Right forelimb (tissue), 1 donor: ENCODE measurements around the gene LSMEM2.
"Not testable (repeated sequence)": the region's sequence is repeated elsewhere in the genome, so short reads cannot be mapped to it uniquely, and the experiment has no call there.

Source experiments
- DNase-seq: peaks from one replicate; pipeline ENCODE4 v3.0.0-alpha.2; 2018

Gene LSMEM2

DNA sequence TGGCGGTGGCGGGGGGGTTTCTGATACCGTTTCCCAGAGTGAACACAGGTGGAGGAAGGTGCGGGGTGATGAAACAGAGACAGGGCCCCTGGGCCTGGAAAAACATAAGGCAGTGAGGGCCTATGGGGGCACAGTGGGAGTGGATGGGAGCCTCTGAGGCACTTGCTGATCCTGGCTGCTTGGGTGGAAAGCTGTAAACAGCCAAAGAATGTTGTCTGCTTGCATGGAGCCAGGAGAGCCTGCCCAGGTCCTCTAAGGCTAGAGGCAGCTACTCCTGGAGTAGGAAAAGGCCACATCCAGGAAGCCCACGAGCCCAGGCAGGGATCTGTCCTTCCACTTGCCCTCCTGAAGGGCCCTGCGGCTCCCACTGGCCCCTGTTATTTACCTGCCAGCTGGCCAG, 12.9 kb upstream of the LSMEM2 start:
- no peak for DNase-seq

DNA sequence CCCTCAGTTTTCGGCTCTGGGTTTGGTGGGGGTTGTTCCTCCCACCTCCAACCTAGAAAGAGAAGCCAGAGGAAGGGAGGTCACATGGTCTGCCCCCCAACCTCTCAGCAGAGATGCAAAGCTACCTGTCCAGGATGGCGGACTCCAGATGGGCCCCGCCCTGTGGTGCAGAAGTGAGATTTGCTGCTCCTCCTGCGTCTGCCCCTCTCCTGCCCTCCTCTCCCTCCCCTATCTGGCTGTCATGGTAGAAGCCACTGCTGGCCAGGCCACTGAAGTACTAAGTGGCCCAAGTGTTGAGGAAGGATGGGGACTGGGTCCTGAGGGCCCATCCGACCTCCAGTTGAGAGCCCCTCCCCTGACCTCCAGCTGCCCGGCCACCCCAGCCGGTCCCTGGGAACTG, 12.1 kb upstream of the LSMEM2 start:
- DNase-seq = no peak

DNA sequence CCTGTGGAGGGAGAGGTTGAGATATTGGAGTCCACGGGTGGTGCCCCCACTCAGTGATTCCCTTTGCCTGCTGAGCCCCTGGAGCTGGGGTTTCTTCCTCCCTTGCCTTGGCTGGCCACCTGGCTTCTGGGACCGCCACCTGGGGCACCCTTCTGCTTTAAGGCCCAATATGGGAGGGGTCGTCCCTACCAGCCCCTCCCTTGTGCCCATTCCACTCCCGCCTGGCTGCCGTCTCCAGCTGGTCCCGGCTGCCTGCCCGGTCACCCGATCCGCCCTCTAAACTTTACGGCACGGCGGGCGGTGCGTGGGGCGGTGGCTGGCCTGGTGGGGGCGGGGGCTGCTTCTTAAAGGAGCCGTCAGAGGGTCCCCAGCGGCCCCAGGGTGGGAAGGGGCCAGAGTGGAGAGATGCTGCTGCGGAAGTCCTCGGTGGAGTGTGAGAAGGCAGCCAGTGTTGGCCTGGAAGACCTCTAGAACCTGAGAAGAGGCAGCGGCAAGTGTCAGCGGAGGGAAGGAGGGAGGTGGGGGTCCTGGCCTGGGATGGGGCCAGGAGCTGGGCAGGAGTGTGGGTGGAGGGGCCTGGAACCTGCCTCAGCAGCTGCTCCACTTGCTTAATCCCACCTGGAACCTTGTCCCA, 11.5 kb upstream of the LSMEM2 start:
- peak; percentile 84 for DNase-seq

DNA sequence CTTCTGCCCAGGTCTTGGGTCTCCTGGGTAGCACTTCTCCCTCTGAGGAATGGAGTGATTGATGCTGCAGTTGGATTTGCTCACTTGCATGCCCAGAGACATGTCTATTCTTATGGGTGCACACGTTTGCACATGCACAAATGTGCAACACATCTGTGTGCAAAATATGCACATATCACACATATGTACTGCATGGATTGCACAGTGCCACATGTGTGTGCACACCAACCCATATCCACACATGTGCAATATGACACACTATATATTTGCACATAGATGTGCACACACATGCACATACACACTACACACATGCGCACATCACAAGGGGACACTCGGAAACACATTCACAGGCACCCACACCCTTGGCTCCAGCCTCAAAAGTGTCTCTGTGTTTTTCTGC, 10.6 kb upstream of the LSMEM2 start:
- DNase-seq = no peak

DNA sequence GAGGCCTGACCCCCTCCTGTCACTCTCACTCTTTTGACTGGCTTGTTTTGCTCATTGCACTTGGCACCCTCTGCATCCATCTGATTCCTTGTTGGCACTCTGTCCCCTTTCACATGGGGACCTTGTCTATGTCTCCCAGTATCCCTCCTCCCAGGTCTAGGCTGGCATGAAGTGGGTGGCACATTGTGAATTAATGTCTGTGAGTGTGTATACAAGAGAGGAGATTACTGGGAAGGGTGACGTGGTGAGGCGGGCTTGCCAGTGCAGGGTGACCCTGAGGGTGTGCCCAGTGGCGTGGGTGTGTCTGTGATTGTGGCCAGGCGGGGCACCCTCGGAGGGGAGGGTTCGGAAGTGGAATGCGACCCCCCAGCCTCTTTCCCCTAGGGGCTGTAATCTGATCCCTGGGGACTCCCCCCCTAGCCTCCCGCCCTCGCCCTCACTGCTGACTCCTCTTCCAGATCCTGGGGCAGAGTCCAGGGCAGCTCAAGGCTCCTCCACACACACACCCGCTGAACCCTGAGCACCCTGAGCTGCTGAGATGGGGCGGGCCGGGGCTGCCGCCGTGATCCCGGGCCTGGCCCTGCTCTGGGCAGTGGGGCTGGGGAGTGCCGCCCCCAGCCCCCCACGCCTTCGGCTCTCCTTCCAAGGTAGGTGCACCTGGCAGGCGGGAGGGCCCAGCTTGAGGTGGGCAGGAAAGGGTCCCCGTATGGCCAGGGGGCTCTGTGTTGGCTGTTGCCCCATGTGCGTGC, 10.0 kb upstream of the LSMEM2 start, which contains the start of gene SEMA3B:
Gene SEMA3B (plus strand): TSS at position 445 of the 749 bp plus-strand sequence. CDS start 94 bp downstream, at position 539.
- DNase-seq = peak; percentile 71

DNA sequence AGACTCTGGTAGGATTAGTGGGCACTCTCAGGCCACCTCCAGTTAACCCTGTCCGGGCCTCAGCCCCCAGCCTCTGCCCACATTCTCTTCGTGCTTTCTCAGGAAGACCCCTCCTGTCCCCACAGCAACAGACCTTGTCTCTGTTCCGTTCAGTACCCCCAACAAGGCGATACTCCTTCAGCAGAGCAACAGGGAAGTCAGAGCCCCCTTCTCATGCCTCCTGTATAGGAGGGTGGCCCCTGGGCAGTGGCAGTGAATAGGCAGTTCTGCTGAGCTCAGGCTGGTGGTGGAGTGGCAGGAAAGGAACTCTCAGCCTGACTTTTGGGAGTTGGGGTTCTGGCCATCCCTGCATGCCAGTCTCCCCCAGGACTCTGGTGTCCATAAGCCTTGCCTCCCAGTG, 9.4 kb upstream of the LSMEM2 start:
- DNase-seq = no peak

DNA sequence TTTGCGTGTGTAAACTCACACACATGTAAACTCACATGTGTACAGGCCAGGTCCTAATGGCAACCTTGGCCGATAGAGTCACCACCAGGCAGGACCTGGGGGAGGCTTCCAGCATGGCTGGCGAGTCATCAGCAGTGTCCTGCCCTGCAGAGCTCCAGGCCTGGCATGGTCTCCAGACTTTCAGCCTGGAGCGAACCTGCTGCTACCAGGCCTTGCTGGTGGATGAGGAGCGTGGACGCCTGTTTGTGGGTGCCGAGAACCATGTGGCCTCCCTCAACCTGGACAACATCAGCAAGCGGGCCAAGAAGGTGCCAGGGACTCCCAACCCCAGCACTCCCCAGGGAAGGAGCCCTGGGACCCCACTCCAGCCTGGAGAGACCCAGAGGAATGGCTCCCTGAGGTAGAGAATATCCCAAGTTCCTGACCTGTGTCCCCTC, 8.9 kb upstream of the LSMEM2 start:
- no peak for DNase-seq

DNA sequence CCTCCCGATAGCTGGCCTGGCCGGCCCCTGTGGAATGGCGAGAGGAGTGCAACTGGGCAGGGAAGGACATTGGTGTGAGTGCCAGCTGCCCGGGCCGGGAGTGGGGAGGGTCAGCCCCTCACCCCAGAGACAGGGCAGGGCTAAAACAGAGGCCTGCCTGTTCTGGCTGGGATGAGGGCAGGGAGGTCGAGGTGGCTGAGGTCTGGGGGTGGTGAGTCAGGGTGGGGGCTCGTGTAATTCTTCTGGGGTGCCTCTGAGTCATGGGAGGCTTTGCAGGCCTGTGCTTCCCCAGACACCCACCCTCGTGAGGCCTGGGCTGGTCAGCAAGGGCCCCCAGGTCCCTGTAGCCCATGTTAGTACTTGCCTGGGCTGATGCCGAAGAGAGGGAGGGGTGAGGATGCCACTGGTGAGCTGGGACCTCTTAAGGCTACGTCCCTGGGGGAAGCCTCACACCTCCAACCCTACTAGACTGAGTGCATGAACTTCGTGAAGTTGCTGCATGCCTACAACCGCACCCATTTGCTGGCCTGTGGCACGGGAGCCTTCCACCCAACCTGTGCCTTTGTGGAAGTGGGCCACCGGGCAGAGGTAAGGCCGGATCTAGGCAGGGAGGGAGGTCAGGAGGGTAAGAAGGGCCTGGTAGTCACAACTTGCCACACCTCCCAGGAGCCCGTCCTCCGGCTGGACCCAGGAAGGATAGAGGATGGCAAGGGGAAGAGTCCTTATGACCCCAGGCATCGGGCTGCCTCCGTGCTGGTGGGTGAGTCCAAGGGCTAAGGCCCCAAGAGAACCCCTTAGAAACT, 8.3 kb upstream of the LSMEM2 start:
- no peak for DNase-seq

DNA sequence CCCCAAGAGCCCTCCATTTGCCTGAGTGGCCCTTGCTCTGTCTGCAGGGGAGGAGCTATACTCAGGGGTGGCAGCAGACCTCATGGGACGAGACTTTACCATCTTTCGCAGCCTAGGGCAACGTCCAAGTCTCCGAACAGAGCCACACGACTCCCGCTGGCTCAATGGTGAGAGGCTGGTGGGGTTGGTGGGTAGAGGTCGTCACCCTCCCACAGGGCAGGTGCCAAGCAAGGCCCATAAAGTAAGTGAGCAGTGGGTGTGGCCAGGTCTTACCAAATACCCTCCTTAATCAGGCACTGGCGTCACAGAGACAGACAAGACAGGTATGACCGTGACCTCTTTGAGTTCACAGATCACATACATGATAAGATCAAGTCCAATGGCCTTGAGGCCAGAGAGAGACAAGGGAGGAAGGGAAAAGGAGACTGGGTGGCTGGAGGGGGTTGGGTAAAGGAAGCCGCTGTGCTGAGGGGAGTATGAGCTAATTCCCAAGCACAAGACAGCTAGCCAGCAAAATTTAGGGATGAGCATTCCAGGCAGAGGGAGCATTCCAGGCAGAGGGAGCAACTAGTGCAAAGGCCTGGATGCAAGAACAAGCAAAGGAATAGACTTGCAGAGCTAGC, 7.5 kb upstream of the LSMEM2 start:
- no peak for DNase-seq

DNA sequence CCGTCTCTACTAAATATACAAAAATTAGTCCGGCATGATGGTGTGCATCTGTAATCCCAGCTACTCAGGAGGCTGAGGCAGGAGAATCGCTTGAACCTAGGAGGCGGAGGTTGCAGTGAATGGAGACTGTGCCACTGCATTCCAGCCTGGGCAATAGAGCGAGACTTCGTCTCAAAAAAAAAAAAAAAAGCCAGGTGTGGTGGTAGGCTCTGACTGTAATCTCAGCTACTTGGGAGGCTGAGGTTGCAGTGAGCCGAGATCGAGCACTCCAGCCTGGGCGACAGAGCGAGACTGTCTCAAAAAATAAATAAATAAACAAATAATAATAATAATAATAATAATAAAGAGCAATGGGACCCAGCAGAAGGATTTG, 6.4 kb upstream of the LSMEM2 start:
- not testable (repeated sequence) for DNase-seq

DNA sequence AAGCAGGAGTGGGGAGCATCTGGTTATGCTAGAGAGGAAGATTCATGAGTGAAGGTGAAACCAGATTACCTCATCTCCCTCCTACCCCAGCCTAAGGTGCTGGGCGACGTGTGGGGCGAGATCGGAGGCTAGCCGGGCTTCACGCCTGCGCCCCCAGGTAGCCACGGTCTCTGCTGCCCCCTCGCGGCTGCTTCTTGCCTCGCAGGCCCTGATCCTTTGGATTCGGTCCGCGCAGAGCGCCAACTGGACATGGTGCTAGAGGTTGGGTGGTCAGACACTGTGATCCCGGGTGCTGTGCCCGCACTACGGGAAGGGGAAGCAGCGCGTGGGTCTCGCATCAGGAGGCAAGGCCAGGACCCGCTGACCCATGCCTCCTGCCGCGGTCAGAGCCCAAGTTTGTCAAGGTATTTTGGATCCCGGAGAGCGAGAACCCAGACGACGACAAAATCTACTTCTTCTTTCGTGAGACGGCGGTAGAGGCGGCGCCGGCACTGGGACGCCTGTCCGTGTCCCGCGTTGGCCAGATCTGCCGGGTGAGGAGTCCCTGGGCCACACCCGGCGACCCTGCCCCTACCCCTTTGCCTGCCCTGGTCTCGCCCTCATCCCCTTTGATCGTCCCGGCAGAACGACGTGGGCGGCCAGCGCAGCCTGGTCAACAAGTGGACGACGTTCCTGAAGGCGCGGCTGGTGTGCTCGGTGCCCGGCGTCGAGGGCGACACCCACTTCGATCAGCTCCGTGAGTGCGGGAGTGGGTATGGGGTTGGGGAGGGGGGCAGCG, 5.8 kb upstream of the LSMEM2 start:
- peak; percentile 91 for DNase-seq

DNA sequence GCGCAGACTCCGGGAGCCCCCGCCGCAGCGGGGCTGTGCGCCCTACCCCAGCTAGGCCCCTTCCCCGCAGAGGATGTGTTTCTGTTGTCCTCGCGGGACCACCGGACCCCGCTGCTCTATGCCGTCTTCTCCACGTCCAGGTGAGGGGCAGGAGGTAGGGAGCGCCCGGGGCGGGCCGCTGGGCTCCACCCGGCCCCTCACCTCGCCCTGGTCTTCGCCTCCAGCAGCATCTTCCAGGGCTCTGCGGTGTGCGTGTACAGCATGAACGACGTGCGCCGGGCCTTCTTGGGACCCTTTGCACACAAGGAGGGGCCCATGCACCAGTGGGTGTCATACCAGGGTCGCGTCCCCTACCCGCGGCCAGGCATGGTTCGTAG, 5.2 kb upstream of the LSMEM2 start:
- no peak for DNase-seq

DNA sequence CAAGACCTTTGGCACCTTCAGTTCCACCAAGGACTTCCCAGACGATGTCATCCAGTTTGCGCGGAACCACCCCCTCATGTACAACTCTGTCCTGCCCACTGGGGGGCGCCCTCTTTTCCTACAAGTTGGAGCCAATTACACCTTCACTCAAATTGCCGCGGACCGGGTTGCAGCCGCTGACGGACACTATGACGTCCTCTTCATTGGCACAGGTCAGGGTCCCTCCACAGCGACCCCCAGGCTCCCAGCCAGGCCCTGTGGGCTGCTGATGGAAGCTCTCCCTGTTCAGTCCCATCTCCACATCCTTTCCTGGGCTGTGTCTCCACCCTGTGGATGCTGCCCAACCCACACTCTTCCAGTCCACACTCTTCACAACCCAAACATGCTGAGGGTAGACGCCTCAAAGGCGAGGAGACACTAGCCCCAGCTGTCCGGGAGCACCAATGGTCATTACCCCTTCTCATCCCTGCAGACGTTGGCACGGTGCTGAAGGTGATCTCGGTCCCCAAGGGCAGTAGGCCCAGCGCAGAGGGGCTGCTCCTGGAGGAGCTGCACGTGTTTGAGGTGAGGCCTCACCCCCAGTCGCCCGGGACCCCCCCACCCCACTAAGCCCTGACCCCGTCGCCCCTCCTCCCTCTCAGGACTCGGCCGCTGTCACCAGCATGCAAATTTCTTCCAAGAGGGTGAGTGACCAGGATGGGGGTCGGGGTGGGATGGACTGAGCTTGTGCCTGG, 4.3 kb upstream of the LSMEM2 start:
- DNase-seq = peak; percentile 79

DNA sequence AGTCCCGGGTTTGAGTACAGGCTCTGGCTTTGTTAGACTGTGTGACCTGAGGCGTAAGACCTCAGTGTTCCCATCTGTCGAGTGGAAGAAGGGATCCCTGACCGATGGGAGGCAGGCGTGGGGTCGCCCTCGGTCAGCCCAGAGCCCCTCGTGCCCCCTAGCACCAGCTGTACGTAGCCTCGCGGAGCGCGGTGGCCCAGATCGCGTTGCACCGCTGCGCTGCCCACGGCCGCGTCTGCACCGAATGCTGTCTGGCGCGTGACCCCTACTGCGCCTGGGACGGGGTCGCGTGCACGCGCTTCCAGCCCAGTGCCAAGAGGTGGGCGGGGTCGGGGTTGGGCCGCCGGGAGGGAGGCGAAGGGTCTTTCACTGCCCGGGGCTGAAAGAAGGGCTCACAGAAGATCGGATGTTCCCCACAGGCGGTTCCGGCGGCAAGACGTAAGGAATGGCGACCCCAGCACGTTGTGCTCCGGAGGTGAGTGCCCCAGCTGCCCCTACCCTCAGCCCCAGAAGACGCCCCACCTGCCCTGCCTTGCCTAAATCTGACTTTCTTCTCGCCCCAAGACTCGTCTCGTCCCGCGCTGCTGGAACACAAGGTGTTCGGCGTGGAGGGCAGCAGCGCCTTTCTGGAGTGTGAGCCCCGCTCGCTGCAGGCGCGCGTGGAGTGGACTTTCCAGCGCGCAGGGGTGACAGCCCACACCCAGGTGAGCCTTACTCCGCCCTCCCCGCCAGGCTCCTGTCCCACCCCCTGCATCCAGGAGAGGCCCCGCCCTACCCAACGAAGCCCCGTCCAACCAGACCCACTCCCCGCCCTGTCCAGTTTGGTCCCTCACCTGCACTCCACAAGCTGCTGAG, 3.5 kb upstream of the LSMEM2 start:
- DNase-seq = no peak

DNA sequence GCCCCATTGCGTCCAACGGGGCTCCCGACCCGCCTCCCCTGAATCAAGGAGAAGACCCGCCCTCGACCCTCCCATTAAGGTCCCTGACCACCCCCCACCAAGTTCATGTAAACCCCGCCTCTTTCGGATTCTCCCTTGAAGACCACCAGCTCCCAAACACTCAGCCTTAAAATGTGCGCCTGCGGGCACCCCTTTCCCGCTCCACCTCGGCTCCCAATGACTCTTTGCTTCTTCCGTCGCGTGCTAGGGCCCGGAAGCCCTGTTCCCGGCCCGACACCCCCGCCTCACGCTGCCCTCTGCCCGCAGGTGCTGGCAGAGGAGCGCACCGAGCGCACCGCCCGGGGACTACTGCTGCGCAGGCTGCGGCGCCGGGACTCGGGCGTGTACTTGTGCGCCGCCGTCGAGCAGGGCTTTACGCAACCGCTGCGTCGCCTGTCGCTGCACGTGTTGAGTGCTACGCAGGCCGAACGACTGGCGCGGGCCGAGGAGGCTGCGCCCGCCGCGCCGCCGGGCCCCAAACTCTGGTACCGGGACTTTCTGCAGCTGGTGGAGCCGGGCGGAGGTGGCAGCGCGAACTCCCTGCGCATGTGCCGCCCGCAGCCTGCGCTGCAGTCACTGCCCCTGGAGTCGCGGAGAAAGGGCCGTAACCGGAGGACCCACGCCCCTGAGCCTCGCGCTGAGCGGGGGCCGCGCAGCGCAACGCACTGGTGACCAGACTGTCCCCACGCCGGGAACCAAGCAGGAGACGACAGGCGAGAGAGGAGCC, 2.7 kb upstream of the LSMEM2 start:
- no peak for DNase-seq

DNA sequence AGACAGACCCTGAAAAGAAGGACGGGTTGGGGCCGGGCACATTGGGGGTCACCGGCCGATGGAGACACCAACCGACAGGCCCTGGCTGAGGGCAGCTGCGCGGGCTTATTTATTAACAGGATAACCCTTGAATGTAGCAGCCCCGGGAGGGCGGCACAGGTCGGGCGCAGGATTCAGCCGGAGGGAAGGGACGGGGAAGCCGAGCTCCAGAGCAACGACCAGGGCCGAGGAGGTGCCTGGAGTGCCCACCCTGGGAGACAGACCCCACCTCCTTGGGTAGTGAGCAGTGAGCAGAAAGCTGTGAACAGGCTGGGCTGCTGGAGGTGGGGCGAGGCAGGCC, 2.2 kb upstream of the LSMEM2 start:
- no peak for DNase-seq

DNA sequence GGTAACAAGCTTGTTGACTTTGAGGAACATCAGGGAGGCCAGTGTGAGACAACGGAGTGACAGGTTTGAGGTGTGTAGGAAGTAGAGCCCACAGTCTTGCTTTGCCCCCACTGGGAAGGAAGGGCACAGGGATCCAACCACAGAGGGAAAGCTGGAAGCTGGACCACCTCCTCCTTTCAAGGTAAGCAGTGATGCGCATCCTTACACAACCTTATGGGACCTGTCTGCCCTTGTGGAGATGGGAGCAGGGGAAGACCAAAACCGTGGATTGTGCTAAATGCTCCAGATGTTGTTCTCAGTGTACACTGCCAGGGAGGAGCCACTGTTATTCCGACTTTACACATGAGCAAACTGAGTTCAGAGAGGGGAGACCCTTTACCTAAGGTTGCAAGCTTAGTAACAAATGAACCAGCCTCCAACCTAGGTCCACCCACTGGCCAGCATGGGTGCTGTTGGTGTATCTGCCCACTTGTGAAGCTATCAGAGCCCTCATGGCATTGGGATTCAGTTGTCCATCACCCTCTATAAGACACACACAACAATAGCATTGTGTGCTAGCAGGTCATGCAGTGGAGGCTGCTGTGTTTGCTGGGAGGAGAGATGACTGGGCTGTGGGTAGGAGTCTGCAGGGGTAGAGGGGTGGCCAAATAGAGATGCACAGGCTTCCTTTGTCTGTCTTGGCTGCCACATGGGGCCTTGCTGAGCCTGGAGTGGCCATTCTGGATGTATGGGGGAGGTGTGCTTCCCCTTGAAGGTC, 586 bp upstream of the LSMEM2 start:
- DNase-seq = no peak

DNA sequence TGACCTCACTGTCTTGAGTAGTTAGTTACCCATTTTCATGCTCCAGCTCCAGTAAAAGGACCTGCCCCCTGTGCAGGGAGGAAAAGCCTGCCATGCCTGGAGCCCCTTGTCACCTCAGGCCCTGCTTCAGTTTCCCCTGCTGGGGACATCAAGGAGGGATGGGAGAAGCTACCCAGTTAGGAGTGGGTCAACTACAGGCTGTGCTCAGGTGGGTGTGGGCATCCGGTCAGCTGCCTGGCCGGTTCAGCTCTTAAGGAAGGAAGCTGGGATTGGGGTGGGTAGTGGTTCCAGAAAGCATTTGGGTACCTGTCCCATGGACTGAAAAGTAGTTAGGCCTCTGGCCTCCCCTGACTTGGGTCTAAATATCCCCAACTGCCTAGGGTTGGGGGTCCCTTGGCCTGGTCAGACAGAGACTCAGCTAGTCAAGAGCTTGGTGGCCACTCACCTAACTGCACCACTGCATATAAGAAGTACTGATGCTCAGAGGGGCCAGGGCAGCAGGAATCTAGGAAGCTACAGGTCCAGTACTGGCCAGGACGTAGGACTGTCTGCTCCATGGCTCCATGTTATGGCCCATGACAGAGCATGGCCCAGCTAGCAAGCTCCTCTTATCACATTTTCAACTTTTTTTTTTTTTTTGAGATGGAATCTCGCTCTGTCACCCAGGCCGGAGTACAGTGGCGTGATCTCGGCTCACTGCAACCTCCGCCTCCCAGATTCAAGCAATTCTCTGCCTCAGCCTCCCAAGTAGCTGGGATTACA, 549 bp downstream of the LSMEM2 start:
- DNase-seq = no peak

DNA sequence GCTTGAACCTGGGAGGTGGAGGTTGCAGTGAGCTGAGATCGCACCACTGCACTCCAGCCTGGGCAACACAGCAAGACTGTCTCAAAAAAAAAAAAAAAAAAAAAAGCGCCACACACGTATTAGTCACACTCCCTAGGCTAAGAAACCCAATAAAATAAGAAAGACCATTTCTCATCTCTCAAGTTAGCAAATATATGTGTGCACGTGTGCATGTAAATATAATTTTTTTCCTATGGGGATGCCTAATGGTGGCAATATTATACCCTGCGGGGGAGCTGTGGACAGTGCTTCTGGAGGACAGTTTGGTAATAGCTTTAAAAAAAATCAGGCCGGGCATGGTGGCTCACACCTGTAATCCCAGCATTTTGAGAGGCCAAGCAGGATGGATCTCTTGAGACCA, 5.2 kb downstream of the LSMEM2 start:
- DNase-seq = not testable (repeated sequence)
